ENCODE data around the gene HMX2. TPM values are rescaled to one million over a fixed set of nuclear protein-coding genes. Genes with fewer than 3 reads are reported as not detected.
A peak's percentile ranks its signal among the peaks of the same experiment; 100 is the strongest.

HMX2 gene
- under 1 TPM in 2 of 4 donors, not detected in 2; 0.12 to 0.48 TPM for polyA plus RNA-seq
- long read RNA-seq, donor 1, partial matches to known transcripts, result 0 of 2 reads
- long read RNA-seq, donor 1, other reads (novel, unspliced or antisense), result 0 of 2 reads
- long read RNA-seq, donor 2, result 0 reads
- long read RNA-seq, donor 3, result 0 reads
- long read RNA-seq, donor 4, result 0 reads
- long read RNA-seq, donor 5, result 0 reads
- long read RNA-seq, donor 6, partial matches to known transcripts, result 0 of 1 reads
- long read RNA-seq, donor 6, other reads (novel, unspliced or antisense), result 0 of 1 reads
- long read RNA-seq, donor 7, result 0 reads
- long read RNA-seq, donor 8, result 0 reads
- long read RNA-seq, donor 9, partial matches to known transcripts, result 0 of 1 reads
- long read RNA-seq, donor 9, other reads (novel, unspliced or antisense), result 0 of 1 reads
- long read RNA-seq, donor 10, partial matches to known transcripts, result 0 of 2 reads
- long read RNA-seq, donor 10, other reads (novel, unspliced or antisense), result 0 of 2 reads

GRCh38 chr10:123147635-123148413 is at the start of gene HMX2:
HMX2 (plus strand) TSS chr10:123148136; CDS start chr10:123148379, 243 bp downstream.
- DNase-seq (no peak), FAIRE-seq (no peak)
- peaks cover 0 to 3% of the 10 kb centered on the region in 2 donors for H3K9me3 ChIP-seq (ENCODE audit: control insufficient read depth in 2 of 2, insufficient read depth in 1 of 2, low read depth in 1 of 2, low read length in 1 of 2)
- 2 to 3% (median 2%) methylated on average over 40 to 64 of the region's 64 CpGs for WGBS, 3 donors
- H3K4me3 ChIP-seq (ENCODE audit: low read depth in 1 of 3, low read length in 3 of 3), result peak within 1 kb of the TSS in 1 of 3 donors; percentile 27
- no peaks in the 10 kb centered on the region for H3K36me3 ChIP-seq (ENCODE audit: control insufficient read depth in 3 of 3, insufficient read depth in 2 of 3, low read depth in 1 of 3, low read length in 3 of 3)
- H3K27me3 ChIP-seq (ENCODE audit: control insufficient read depth in 3 of 3, insufficient read depth in 3 of 3, low read length in 3 of 3), result peaks cover 40 to 97% (median 74%) of the 10 kb centered on the region in 3 donors
- H3K4me1 ChIP-seq (ENCODE audit: control insufficient read depth in 3 of 3, insufficient read depth in 2 of 3, low read depth in 1 of 3, low read length in 2 of 3), result peaks cover 0 to 7% (median 6%) of the 10 kb centered on the region in 3 donors
- no peak within 1 kb of the TSS for H3K27ac ChIP-seq (ENCODE audit: low read depth in 1 of 3, low read length in 2 of 3)

GRCh38 chr10:123100030-123100762 is 47.7 kb upstream of the HMX2 start:
- 76 to 85% (median 76%) methylated on average over 7 of the region's 7 CpGs for WGBS, 3 donors
- no peaks in the 10 kb centered on the region for H3K36me3 ChIP-seq (ENCODE audit: control insufficient read depth in 3 of 3, insufficient read depth in 2 of 3, low read depth in 1 of 3, low read length in 3 of 3)
- FAIRE-seq (no peak), DNase-seq (no peak)
- H3K27me3 ChIP-seq (ENCODE audit: control insufficient read depth in 3 of 3, insufficient read depth in 3 of 3, low read length in 3 of 3), result peaks cover 0 to 5% (median 4%) of the 10 kb centered on the region in 3 donors
- H3K4me1 ChIP-seq (ENCODE audit: control insufficient read depth in 3 of 3, insufficient read depth in 2 of 3, low read depth in 1 of 3, low read length in 2 of 3), result no peaks in the 10 kb centered on the region
- H3K27ac ChIP-seq (ENCODE audit: low read depth in 1 of 3, low read length in 2 of 3), result no peak overlapping the region
- H3K9me3 ChIP-seq (ENCODE audit: control insufficient read depth in 2 of 2, insufficient read depth in 1 of 2, low read depth in 1 of 2, low read length in 1 of 2), result no peaks in the 10 kb centered on the region
- no peak overlapping the region for H3K4me3 ChIP-seq (ENCODE audit: low read depth in 1 of 3, low read length in 3 of 3)

- Histone ChIP-seq H3K4me1 (ENCODE audit: control insufficient read depth in 3 of 3, insufficient read depth in 2 of 3, low read depth in 1 of 3, low read length in 2 of 3) (no peaks in the 10 kb centered on the region), H3K27ac (ENCODE audit: low read depth in 1 of 3, low read length in 2 of 3) (no peak overlapping the region), H3K9me3 (ENCODE audit: control insufficient read depth in 2 of 2, insufficient read depth in 1 of 2, low read depth in 1 of 2, low read length in 1 of 2) (no peaks in the 10 kb centered on the region), H3K4me3 (ENCODE audit: low read depth in 1 of 3, low read length in 3 of 3) (no peak overlapping the region), H3K36me3 (ENCODE audit: control insufficient read depth in 3 of 3, insufficient read depth in 2 of 3, low read depth in 1 of 3, low read length in 3 of 3) (no peaks in the 10 kb centered on the region), H3K27me3 (ENCODE audit: control insufficient read depth in 3 of 3, insufficient read depth in 3 of 3, low read length in 3 of 3) (peaks cover 0 to 4% (median 0%) of the 10 kb centered on the region in 3 donors)
- WGBS, 3 donors, result 10 to 54% (median 32%) methylated on average over 9 of the region's 9 CpGs
- DNase-seq (peak; percentile 38 to 49), FAIRE-seq (no peak)
Observed at GRCh38 chr10:123101872-123102271, 46.1 kb upstream of the HMX2 start.

GRCh38 chr10:123102673-123103072 is 45.3 kb upstream of the HMX2 start:
- no peaks in the 10 kb centered on the region for H3K9me3 ChIP-seq (ENCODE audit: control insufficient read depth in 2 of 2, insufficient read depth in 1 of 2, low read depth in 1 of 2, low read length in 1 of 2)
- no peaks in the 10 kb centered on the region for H3K4me1 ChIP-seq (ENCODE audit: control insufficient read depth in 3 of 3, insufficient read depth in 2 of 3, low read depth in 1 of 3, low read length in 2 of 3)
- H3K4me3 ChIP-seq (ENCODE audit: low read depth in 1 of 3, low read length in 3 of 3), result no peak overlapping the region
- FAIRE-seq (no peak), DNase-seq (no peak)
- no peaks in the 10 kb centered on the region for H3K36me3 ChIP-seq (ENCODE audit: control insufficient read depth in 3 of 3, insufficient read depth in 2 of 3, low read depth in 1 of 3, low read length in 3 of 3)
- H3K27me3 ChIP-seq (ENCODE audit: control insufficient read depth in 3 of 3, insufficient read depth in 3 of 3, low read length in 3 of 3), result no peaks in the 10 kb centered on the region
- 52 to 71% (median 66%) methylated on average over 2 of the region's 2 CpGs for WGBS, 3 donors
- no peak overlapping the region for H3K27ac ChIP-seq (ENCODE audit: low read depth in 1 of 3, low read length in 2 of 3)

DNA sequence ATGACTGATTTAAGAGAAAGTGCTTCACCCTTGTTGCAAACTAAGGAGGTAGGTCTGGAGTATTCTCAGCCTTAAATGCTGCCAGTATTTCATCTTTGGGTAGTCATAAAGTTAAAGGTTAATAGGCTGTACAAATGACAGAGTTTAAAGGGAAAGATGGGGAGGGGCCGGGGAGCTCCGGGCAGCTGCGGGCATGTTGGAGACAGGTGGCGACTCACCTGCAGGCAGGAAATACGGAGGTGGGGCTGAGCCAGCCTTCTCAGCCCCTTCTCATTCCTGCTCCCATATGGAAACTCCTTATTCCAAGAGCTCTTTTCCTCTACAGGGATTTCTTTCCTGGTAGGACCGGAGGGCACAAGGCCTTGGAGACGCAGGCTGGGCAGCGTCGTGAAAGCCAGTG is 44.0 kb upstream of the HMX2 start:
- no peaks in the 10 kb centered on the region for H3K36me3 ChIP-seq (ENCODE audit: control insufficient read depth in 3 of 3, insufficient read depth in 2 of 3, low read depth in 1 of 3, low read length in 3 of 3)
- WGBS, 3 donors, result 19 to 61% (median 47%) methylated on average over 9 of the region's 9 CpGs
- FAIRE-seq, result no peak
- no peak overlapping the region for H3K27ac ChIP-seq (ENCODE audit: low read depth in 1 of 3, low read length in 2 of 3)
- H3K27me3 ChIP-seq (ENCODE audit: control insufficient read depth in 3 of 3, insufficient read depth in 3 of 3, low read length in 3 of 3), result no peaks in the 10 kb centered on the region
- H3K4me1 ChIP-seq (ENCODE audit: control insufficient read depth in 3 of 3, insufficient read depth in 2 of 3, low read depth in 1 of 3, low read length in 2 of 3), result no peaks in the 10 kb centered on the region
- no peak overlapping the region for H3K4me3 ChIP-seq (ENCODE audit: low read depth in 1 of 3, low read length in 3 of 3)
- DNase-seq, result peak; percentile 5 to 21
- H3K9me3 ChIP-seq (ENCODE audit: control insufficient read depth in 2 of 2, insufficient read depth in 1 of 2, low read depth in 1 of 2, low read length in 1 of 2), result no peaks in the 10 kb centered on the region

GRCh38 chr10:123109466-123109865 is 38.5 kb upstream of the HMX2 start:
- peaks cover 0 to 7% (median 1%) of the 10 kb centered on the region in 3 donors for H3K27me3 ChIP-seq (ENCODE audit: control insufficient read depth in 3 of 3, insufficient read depth in 3 of 3, low read length in 3 of 3)
- H3K36me3 ChIP-seq (ENCODE audit: control insufficient read depth in 3 of 3, insufficient read depth in 2 of 3, low read depth in 1 of 3, low read length in 3 of 3), result no peaks in the 10 kb centered on the region
- FAIRE-seq, result no peak
- WGBS, 3 donors, result 70 to 82% (median 75%) methylated on average over 7 of the region's 7 CpGs
- H3K4me3 ChIP-seq (ENCODE audit: low read depth in 1 of 3, low read length in 3 of 3), result no peak overlapping the region
- no peaks in the 10 kb centered on the region for H3K4me1 ChIP-seq (ENCODE audit: control insufficient read depth in 3 of 3, insufficient read depth in 2 of 3, low read depth in 1 of 3, low read length in 2 of 3)
- no peaks in the 10 kb centered on the region for H3K9me3 ChIP-seq (ENCODE audit: control insufficient read depth in 2 of 2, insufficient read depth in 1 of 2, low read depth in 1 of 2, low read length in 1 of 2)
- no peak overlapping the region for H3K27ac ChIP-seq (ENCODE audit: low read depth in 1 of 3, low read length in 2 of 3)
- DNase-seq, result no peak

GRCh38 chr10:123117644-123118417 is 30.1 kb upstream of the HMX2 start:
- DNase-seq (no peak), FAIRE-seq (no peak)
- Histone ChIP-seq H3K36me3 (ENCODE audit: control insufficient read depth in 3 of 3, insufficient read depth in 2 of 3, low read depth in 1 of 3, low read length in 3 of 3) (no peaks in the 10 kb centered on the region), H3K27me3 (ENCODE audit: control insufficient read depth in 3 of 3, insufficient read depth in 3 of 3, low read length in 3 of 3) (peaks cover 0 to 32% (median 21%) of the 10 kb centered on the region in 3 donors), H3K9me3 (ENCODE audit: control insufficient read depth in 2 of 2, insufficient read depth in 1 of 2, low read depth in 1 of 2, low read length in 1 of 2) (no peaks in the 10 kb centered on the region), H3K4me3 (ENCODE audit: low read depth in 1 of 3, low read length in 3 of 3) (no peak overlapping the region), H3K4me1 (ENCODE audit: control insufficient read depth in 3 of 3, insufficient read depth in 2 of 3, low read depth in 1 of 3, low read length in 2 of 3) (no peaks in the 10 kb centered on the region), H3K27ac (ENCODE audit: low read depth in 1 of 3, low read length in 2 of 3) (no peak overlapping the region)
- WGBS, 3 donors, result 11 to 22% (median 21%) methylated on average over 26 of the region's 26 CpGs
